DMS153 (cell line): ENCODE measurements around the gene CTDSPL.

Source experiments
- DNase-seq: peaks from one replicate; lab custom pipeline; 2025; lab: John Stamatoyannopoulos, UW

The CTDSPL gene

DNA sequence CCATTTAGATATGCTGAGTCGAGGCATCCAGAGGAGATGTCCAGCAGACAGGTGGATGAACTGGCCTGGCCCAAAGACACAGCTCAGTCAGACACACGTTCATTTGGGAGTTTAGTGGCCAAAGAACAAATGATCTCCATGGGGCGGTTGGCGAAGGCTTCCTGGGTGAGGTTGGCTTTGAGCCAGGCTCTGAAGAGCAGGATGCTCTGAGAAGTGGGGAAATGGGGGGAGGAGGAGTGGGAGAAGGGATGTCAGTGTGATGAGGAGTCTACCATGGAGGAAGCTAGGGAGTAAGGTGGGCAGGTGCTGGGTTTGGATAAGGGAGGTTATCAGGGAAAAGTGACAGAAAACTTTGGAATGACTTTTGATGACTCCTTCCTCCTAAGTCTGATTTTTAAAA lies 81.4 kb downstream of the CTDSPL start:
- no peak for DNase-seq

GRCh38 chr3:37943631-37944314 lies 82.1 kb downstream of the CTDSPL start:
- no peak for DNase-seq

- DNase-seq, result no peak
Observed at GRCh38 chr3:37944391-37944842, 82.7 kb downstream of the CTDSPL start.

DNA sequence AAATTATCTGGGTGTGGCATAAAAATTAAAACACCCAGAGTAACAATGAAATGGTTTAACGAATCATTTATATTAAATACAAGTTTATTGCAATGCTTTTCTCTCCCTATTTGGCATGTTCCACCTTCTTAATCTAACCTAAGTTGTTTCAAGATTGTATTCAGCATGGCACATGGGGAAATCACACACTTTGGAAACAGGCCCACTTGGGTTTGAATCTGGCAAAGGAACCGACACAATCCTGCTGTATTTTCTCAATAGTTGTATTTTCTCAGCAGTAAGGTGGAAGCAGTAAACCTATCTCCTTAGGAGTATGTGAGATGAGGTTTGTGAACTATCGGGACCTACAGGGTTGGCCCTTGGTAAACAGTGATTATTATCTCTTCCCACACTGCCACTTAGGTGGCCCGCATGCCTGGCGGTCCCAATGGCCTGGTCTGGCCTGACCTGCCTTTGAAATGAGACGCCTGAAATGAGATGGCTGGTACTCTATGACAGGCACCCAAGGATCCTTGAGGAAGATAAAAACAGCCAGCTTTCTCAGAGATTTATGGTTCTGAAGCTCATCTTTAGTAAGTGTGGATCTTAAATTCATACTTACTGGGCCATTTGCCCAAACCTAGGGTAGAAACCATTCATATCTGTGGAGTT lies 83.6 kb downstream of the CTDSPL start:
- DNase-seq, result no peak

GRCh38 chr3:37945807-37946530 lies 84.3 kb downstream of the CTDSPL start:
- DNase-seq, result no peak

DNA sequence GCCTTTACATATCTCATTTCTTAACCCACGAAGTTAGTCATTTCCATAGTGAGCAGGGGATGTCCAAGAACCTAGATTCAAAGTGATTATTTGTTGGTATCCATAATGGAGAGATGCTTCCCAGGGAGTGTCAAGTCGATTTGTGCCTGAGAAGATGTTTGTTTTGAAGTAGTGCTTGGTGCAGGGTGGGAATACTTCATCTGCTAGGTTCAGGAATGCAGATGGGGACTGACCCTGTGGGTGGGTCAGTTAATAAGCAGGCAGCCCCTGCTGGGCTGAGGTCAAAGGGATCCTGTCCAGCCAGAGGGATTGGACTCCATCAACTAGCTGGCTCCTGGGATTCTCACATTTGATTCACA lies 84.8 kb downstream of the CTDSPL start:
- DNase-seq, result no peak

DNA sequence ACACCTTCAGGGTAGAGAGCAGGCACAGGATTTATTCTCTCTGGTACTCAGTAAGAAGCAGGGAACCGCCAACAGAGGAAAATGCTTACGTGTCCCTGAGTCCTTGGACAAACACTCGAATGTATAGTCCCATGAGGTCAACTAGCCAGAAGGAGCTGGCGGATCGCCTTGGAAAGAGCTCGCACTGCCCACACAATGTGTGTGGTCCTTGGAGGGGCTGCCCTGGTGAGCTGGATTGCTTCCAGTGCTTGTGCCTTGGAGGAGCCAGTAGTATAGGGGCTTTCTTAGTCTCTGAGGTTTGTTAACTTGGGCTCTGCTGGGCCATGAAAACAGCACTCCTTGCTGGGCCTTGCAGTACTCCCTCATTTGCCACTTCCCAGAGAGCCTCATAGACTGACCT lies 88.2 kb downstream of the CTDSPL start:
- no peak for DNase-seq

GRCh38 chr3:37952564-37952963 lies 90.9 kb downstream of the CTDSPL start:
- no peak for DNase-seq

DNA sequence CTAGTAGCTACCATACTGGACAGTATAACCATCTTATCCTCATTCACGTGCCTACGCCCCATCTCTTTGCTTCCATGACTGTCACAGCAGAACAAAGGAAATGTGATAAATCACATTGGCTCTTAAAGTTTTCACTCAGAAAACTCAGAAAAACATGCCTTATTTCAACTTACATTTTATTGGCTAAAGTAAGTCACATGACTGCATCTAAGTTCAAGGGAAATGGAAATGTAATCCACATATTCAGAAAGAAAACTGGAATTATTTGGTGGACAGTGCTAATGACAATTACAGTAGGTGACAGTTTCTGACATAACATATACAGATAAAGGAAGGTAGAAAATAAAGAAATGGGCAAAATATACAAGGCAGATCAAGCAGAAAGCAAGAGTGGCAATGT lies 91.5 kb downstream of the CTDSPL start:
- DNase-seq, result no peak

DNA sequence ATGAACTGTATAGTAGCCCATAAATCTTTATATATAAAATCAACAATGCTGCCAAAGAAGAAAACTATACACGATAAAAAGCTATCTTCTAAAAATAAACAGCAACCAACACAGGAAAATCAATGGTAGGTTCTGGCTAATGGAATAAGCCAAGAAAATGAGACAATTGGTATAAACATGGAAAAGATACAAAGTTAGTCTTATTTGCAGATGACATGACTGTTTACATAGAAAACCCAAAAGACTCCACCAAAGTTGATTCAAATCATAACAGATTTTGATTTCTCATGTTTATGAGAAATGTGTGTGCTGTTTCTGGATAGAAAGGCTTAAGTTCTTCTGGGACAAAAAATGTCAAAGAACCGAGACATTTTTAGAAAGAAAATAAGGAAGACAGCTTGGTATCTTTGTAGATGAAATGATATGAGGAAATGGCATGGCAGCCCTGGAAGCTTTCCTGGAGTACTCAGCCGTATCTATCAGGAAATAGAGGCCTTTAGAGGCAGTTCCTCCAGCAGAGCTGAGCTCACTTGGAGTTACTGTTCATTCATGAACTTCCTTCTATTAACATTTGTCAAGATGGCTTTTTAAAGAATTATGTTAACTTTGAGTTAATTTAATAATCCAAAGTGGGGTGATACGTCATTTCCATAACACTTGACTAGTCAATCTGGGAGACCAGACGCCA lies 92.2 kb downstream of the CTDSPL start:
- no peak for DNase-seq

DNA sequence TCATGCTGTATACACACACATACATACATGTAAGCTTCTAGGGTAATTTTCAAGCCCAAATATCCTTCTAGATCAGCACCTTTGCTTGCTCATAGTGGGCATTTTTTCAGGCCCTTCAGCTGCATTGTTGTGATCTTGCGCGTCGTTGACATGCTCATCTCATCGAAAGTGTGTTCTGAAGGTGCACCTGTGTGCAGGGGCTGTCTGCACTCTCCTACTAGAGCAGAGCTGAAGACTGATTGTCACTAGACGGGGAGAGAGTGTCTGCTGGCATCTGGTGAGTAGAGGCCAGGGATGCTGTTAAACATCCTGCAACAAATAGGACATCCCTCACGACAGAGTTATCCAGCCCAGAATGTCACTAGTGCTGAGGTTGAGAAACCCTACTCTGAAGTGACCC lies 93.2 kb downstream of the CTDSPL start:
- no peak for DNase-seq

DNA sequence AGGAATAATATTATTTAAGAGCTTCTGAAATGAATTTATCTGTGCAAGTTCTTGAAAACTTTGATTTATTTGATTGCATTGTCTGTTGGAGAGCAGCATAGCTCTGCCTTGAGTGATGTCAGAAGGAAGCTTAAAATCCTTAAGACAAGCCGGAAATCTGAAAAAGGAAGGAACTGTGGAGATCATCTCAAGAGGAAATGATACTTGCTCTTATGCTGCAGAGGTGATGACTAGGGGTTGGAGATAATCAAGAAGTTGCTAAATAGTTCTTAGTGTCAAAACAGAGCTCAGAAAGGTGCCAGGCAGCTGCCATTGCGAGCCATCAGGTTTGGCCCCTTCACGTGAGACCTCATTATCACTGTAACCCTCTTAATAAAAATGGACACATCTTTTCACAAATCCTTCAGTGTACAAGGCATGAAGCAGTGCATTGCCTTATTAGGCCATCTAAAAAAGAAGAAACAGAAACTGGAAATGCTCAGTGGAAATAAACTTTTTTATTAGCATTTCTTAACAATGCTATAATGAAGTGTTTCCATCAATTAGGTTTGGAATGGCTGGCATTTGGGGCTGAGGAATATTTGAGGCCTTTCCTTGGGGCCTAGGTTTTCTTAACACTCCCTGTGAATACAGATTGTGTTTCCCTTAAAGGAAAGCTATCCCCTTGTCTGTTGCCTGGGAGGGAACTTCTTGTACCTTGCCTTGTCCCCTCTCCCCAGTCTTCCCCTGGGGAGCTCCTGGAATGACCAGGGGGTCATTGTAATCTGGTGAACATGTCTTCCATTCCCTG lies 94.4 kb downstream of the CTDSPL start:
- DNase-seq, result no peak

DNA sequence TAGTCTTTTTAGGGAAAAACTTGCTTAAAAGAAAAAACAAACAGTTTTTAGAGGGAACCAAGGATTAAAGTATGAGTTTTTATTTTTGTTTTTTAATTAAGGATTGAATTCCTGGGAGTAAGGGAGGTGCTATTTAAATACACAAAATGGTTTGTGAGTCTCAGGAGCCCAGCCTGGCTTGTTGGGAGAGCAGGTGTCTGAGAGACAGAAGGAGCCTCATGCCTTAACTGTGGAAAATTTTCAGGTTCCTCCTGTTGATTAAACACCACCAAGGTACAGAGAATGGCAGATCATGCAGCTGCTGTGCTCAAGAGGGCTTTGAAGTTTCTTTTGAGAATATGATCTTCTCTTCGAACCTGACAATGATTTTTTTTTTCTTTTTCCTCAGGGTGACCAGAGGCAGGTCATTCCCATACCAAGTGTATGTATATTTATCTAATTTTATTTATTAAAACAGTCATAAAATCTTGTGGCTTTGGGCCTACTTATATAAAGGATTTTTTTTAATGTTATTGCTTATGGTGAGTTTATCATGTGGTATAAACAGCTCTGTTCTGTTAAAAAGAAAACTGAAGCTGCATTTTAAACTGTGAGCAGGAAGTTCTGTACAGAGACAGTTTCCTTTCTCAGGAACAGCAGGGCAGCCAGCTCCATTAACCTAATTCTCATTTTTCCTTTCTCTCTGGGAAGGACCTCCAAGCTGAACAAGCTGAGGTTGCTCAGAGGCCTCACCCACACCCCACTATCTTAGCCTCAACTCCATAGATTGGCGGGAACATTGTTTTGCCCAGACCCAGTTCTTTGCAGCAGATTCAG lies 95.3 kb downstream of the CTDSPL start:
- DNase-seq, result no peak

GRCh38 chr3:37957539-37957936 lies 95.9 kb downstream of the CTDSPL start:
- DNase-seq, result no peak

DNA sequence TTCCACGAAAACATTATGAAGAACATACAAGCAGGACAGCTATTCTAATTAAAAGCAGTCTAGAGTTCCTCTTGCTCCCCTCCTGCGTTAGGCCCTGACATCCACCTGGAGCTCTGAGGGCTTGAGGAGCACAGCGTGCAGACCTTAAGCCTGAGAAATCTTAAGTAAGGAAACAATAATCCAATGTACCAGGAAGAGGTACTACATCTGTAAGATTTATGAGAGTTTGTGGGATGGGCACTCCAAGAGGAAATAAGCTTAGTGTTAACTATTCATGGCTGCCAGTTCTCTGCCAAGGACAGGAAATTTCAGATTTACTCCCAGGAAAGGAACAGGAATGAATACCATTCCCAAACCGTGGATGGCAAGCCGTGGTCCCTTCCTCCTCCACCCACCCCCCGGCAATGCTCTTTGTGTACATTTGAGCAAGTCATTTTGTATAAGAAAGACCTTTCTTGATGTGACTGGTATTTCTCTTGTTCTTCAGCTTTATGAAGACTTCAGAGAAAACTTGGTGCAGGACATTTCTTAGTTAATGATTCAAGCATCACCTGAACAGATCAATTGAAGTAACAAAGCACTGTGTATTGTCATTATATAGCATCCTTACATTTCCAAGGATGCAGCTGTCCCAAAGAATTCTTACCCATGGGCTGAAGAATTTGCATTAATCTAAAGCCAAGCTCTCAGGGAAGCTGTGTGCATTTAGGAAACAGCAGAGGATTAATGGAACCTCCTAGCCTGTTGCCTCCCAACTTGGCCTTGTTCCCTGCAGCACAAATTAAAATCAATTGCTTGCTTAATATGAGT lies 100.1 kb downstream of the CTDSPL start:
- no peak for DNase-seq

DNA sequence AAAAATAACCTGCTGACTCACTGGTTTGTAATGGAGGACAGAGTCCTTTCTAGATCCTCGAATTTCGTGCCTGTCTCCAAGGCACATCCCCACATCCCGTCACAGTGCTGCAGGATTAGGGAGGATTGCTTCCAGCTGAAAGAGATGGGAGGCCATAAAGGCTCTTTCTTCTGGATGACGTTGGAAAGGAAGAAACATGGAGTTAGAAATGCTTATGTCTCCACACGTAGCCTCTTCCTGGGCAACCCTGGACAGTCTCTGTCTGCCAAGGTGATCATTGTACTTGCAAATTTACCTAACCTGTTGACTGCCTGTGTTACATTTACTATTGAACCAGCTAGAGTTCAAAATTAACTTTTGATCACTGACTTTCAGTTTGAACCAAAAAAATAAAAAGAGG lies 101.3 kb downstream of the CTDSPL start:
- DNase-seq, result no peak

GRCh38 chr3:37963635-37964034 lies 102.0 kb downstream of the CTDSPL start:
- DNase-seq, result no peak

DNA sequence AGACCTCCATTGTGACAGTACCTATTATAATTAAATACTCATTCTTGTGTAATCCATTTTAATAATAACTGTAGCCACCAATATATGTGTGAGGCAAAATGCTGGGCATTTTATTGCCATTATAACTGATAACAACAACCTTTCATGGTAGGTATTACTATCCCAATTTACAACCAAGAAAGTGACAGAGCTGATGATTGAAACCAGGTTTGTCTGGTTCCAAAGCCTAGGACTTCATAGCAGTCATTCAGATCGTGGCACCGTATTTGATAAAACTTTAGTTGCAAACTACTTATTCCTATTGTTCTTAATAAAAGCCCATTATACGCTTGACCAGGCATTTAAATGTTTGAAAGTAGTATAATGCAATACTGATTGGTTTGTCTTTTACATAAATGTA lies 102.5 kb downstream of the CTDSPL start:
- no peak for DNase-seq

- no peak for DNase-seq
Observed at GRCh38 chr3:37964716-37965115, 103.0 kb downstream of the CTDSPL start.

DNA sequence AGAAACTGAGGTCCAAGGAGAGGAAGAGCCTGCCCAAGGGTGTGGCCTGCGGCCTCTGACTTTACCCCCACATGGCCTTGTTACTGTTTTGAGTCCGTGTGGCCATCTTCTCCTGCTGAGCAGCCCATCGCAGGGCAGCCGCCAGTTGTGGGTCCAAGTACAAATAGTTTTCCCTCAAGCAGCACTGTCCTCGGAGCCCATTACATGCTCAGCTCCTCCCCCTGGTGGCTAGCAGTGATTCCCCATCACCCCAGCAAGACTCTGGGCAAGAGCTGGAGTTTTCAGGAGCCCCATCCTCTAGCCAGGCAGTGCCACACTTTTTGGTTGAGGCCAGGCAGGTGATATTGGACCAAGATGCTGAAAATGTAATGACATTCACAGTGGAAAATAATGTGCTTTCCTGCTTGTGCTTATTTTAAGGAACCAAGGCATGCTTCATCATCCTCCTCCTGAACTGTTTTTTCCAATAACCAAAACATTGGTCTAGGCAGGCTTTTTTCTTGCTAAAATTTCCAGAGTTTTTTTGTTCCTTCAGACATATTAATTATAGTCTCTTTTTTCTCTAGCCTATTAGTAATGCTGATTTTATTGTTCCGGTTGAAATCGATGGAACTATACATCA lies 105.7 kb downstream of the CTDSPL start:
- no peak for DNase-seq
